Stimulated activated CD8-positive, alpha-beta memory T cell treated with anti-CD3 and anti-CD28 coated beads, Interleukin-15, amount 100 ng/mL, for 48 hours (primary cell): Measurements from ENCODE around the gene SEC63.
"Not testable (repeated sequence)": the region's sequence is repeated elsewhere in the genome, so short reads cannot be mapped to it uniquely, and the experiment has no call there.

Experiments
- DNase-seq, 2 donors: peaks; one replicate each; pipeline ENCODE4 v3.0.0-alpha.2; 2020; ENCODE audit warnings: low read depth in 2 of 2

SEC63 gene

GRCh38 chr6:107862383-107862782 lies 95.6 kb downstream of the SEC63 start:
- no peak for DNase-seq

DNA sequence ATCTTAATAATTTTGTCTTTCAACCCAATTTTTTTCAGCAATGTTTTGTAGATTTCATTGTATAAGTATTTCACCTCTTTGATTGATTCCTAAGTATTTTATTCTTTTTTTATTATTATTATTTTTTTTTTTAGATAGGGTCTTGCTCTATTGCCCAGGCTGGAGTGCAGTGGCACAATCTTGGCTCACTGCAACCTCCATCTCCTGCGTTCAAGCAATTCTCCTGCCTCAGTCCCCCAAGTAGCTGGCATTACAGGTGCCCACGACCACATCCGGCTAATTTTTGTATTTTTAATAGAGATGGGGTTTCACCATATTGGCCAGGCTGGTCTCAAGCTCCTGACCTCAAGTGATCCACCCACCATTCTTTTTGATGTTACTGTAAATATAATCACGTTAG lies 97.0 kb downstream of the SEC63 start:
- DNase-seq, result not testable (repeated sequence)

- DNase-seq, result not testable (repeated sequence)
These were observed 97.9 kb downstream of the SEC63 start for GRCh38 chr6:107860144-107860543.

DNA sequence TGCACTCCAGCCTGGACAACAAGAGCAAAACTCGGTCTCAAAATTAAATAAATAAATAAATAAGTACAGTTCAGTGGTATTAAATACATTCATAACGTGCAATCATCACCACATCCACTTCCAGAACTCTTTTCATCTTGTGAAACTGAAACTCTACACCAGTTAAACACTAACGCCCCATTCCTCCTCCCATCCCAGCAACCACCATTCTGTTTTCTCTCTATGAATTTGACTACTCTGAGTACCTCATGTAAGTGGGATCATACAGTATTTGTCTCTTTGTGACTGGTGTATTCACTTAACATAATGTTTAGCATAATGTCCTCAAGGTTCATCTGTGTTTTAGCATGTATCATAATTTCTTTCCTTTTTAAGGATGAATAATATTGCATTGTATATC lies 104.8 kb downstream of the SEC63 start:
- no peak for DNase-seq

- DNase-seq, result no peak
These were observed 108.7 kb downstream of the SEC63 start for GRCh38 chr6:107849325-107849724.

- DNase-seq, result peak; percentile 66 to 69
These were observed 109.9 kb downstream of the SEC63 start for GRCh38 chr6:107847844-107848802.

DNA sequence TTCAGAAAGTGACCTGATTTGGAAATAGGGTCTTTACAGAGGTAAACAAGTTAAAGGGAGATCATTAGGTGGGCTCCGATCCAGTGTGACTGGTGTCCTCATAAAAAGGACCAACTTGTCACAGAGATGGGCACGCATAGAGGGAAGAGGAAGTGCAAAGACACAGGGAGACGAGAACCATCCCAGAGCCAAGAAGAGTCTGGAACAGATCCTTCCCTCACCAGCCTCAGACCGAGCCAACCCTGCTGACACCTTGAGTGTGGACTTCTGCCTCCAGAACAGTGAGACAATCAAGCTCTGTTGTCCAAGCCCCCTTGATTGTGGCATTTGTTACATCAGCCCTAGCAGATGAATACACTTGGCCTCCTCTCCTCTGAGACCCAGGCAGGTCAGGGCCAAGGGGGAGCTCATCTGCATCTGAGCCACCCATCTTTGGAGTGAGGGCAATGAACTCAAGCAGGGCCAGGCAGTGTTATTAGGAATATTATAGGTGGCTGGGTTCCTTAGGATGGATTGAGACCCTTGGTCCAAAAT lies 111.7 kb downstream of the SEC63 start:
- DNase-seq, result no peak

- no peak for DNase-seq
These were observed 112.2 kb downstream of the SEC63 start for GRCh38 chr6:107845777-107846176.

DNA sequence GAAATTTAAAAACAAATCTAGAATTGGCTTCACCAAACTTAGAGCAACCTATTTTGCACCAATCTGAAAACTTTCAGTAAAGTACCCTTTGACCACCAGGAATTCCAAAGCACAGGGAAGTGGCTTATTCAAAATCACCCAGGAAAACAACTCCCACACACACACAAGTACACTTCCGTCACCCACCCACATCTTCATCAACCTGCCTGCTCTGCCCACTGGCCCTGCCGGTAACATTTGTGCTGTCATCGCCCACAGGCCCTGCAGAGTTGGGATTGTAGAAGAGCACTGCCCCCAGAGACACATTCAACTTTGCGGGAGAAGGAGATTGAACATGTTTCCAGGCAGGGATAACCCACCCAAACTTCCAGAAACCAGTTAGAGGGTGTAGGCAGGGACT lies 114.6 kb downstream of the SEC63 start:
- DNase-seq, result no peak

GRCh38 chr6:107841275-107841670 lies 116.7 kb downstream of the SEC63 start:
- no peak for DNase-seq

- DNase-seq, result no peak
These were observed 117.3 kb downstream of the SEC63 start for GRCh38 chr6:107840636-107841274.

DNA sequence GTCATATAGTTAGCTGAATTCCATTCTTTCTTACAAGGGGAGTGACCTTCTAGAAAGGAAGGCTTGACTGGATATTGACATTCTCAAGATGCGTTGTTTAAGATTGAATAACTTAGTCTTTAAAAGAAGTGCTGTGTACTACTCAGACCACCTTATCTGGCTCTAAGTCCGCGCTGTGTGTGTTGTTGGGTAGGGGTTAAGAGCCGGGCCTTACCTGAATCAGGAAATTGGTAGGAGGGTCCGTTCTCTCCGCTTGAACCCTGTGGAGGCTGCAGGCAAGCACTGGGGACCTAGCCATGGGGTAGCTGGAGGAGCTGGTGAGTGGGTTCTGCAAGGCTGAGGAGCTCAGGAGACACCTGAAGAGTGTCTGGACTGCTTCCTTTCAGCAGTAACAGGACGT lies 124.9 kb downstream of the SEC63 start:
- DNase-seq, result no peak

DNA sequence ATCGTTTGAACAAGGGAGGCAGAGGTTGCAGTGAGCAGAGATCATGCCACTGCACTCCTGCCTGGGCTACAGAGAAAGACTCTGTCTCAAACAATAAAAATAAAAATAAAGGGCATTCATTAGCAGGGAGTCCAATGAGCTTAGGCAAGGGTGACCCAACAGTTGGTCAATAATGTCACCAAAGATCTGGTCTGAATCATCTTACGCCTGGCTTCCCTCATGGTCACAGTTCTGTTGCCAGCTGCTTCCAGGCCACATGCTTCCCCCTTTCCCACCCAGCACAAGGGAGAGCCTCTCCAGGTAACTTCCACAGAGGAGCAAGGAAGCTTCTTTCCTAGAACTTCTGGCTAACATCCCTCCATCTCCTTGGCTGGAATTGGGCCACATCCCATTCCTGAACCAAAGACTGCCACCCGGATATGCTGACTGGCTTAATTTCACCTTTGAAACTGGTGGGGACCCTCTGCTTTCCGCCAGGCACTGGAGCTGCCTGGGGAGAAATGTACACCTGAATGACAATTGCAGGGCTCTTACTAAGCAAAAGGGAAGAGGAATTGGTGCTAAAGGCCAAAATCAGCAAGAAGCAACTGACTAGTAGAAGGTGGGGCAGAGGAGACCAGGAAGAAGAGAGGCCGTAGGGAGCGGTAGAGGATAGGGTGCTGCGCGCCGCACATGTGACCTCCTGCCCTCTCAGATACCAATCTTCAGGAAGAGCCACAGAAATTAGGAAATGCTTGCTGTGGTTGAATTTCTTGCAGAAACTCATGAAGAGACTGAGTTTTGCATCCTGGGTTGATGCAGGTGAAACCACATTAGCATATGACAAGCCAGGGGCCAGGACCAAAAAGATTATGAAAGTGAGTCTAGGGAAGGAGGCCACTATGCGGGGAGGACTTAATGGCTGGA lies 125.6 kb downstream of the SEC63 start:
- DNase-seq, result no peak

DNA sequence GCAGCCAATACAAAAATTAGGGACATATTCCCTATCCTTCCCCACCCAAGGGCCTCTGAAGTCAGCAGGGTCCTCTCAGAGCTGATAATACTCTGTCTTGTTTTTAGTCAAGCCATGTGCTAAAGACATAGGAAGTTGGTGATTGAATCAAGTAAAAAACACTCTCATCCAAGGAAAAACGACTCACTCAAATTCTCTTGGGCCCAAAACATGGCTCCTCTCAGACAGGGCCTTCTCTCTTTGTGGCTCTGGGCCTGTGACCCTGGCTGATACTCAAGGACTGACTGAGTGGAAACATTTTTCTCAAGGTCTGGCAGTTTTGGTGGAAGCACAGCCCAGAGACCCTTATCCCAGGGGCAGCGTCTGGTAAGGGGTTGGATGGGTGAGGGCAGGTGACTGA lies 127.9 kb downstream of the SEC63 start:
- DNase-seq, result no peak

DNA sequence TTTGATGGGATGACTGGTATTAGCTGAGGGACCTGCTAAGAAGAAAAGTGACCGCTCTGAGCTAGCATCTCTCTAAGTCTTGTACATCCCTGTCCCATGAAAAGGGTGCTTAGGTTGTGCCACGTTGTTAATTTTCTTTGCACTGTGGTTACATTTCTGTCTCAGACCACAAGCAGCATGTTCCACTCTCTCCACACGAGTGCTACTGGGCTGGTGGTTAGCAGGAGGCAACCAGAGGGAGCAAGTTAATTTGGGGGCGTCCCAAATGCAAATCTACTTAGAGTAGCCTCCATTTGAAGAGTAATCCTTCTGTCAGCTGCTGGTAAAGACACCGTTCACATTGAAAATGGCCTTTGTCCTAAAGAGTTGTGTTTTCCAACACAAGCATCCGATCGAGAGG lies 130.5 kb downstream of the SEC63 start:
- peak in 1 of 2 donors; percentile 54 for DNase-seq

GRCh38 chr6:107823047-107823557 lies 134.9 kb downstream of the SEC63 start:
- DNase-seq, result peak; percentile 45 to 50

- DNase-seq, result no peak
These were observed 135.6 kb downstream of the SEC63 start for GRCh38 chr6:107822176-107823046.

GRCh38 chr6:107821591-107821990 lies 136.4 kb downstream of the SEC63 start:
- DNase-seq, result no peak

GRCh38 chr6:107820338-107821261 lies 137.4 kb downstream of the SEC63 start:
- no peak for DNase-seq
